Activated naive CD8-positive, alpha-beta T cell treated with anti-CD3 and anti-CD28 coated beads, Interleukin-2, amount 10 ng/mL, durations not matched to agents 7 days and 5 days (primary cell): ENCODE results near the gene LAGE3. TPM values are rescaled to one million over a fixed set of nuclear protein-coding genes. Genes with fewer than 3 reads are reported as not detected.

ENCODE experiments used
- ATAC-seq: fragments of 150-1000 bp; cut with Tn5 transposase; one replicate; pipeline ENCODE4 v1.10.0; 2021; ENCODE audit warnings: low read depth, moderate library complexity
- POLR2A ChIA-PET: fragments of 350-600 bp; sonication (Branson Sonifier 250); formaldehyde crosslinking; loops from one replicate; lab custom pipeline; 2021; ENCODE audit warnings: antibody characterized with exemption; lab: Charles Lee
- DNase-seq: peaks from one replicate; pipeline ENCODE4 v3.0.0; 2021
- H3K27ac Mint-ChIP-seq: one replicate; pipeline ENCODE4 v1.8.0; 2022; ENCODE audit warnings: mild to moderate bottlenecking, mixed read lengths
- H3K27me3 Mint-ChIP-seq: one replicate; pipeline ENCODE4 v1.8.0; 2022; ENCODE audit warnings: mild to moderate bottlenecking, moderate library complexity, mixed read lengths
- H3K36me3 Mint-ChIP-seq: one replicate; pipeline ENCODE4 v1.8.0; 2021; ENCODE audit warnings: mild to moderate bottlenecking, mixed read lengths
- H3K4me1 Mint-ChIP-seq: one replicate; pipeline ENCODE4 v1.8.0; 2021; ENCODE audit warnings: mixed read lengths
- H3K4me3 Mint-ChIP-seq: one replicate; pipeline ENCODE4 v1.8.0; 2022; ENCODE audit warnings: mild to moderate bottlenecking, moderate library complexity, mixed read lengths
- H3K9me3 Mint-ChIP-seq: one replicate; pipeline ENCODE4 v1.8.0; 2021; ENCODE audit warnings: mixed read lengths
- total RNA-seq, 2 experiments: library from RNA; stranded (reverse); gene quantifications; one replicate each; pipeline ENCODE4 v1.2.3, GENCODE V29; 2021

The LAGE3 gene
- total RNA-seq, 2 experiments from 2014 or later, result 32.2 to 34.8 TPM

DNA sequence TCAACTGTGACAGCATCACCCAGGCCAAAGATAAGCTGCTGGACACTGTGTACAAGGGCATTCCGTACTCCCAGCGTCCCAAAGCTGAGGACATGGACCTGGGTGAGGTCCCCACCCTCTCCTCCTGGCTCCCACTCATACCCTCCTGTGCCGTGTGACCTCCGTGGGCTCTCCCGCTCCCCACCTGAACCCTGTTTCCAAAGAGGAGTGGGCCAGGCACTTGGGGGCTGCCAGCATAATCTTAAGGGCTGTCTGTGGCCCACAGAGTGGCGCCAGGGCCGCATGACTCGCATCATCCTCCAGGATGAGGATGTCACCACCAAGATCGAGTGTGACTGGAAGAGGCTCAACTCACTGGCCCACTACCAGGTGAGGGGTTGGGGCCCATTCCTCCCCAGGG is 10.0 kb downstream of the LAGE3 start:
- POLR2A ChIA-PET, result no interaction called here
- no peak for ATAC-seq
- Mint-ChIP-seq H3K27me3 (no peaks in the 10 kb centered on the region), H3K4me1 (no peaks in the 10 kb centered on the region), H3K27ac (no peak overlapping the region), H3K9me3 (no peaks in the 10 kb centered on the region), H3K4me3 (no peak overlapping the region), H3K36me3 (no peaks in the 10 kb centered on the region)
- no peak for DNase-seq

DNA sequence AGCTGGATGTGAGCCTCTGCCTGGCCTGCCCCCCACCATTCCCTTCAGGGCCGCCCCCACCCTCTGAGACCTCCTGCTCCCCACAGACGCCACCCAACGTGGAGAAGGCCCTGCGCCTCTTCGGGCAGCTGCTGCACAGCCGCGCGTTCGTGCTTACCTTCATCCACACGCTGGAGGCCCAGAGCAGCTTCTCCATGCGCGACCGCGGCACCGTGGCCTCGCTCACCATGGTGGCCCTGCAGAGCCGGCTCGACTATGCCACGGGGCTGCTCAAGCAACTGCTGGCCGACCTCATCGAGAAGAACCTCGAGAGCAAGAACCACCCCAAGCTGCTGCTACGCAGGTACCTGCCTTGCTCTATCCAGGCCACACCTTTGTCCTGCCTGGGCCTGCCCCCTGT is 10.9 kb downstream of the LAGE3 start:
- Mint-ChIP-seq H3K9me3 (no peaks in the 10 kb centered on the region), H3K27me3 (no peaks in the 10 kb centered on the region), H3K4me1 (no peaks in the 10 kb centered on the region), H3K4me3 (no peak overlapping the region), H3K27ac (no peak overlapping the region), H3K36me3 (no peaks in the 10 kb centered on the region)
- POLR2A ChIA-PET, result no interaction called here
- ATAC-seq, result no peak
- DNase-seq, result no peak

DNA sequence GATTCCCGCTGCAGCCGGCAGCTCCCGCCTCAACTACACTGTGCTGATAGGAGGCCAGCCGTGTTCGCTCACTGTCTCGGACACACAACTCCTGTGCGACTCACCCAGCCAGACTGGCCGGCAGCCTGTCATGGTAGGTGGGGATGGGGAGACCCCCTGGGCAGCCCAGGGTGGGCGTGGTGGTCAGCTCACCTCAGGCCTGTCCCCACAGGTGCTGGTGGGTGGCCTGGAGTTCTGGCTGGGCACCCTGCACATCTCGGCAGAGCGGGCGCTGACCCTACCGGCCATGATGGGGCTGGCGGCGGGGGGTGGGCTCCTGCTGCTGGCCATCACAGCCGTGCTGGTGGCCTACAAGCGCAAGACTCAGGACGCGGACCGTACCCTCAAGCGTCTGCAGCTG is 11.5 kb downstream of the LAGE3 start:
- Mint-ChIP-seq H3K9me3 (no peaks in the 10 kb centered on the region), H3K4me3 (no peak overlapping the region), H3K4me1 (no peaks in the 10 kb centered on the region), H3K36me3 (no peaks in the 10 kb centered on the region), H3K27me3 (no peaks in the 10 kb centered on the region), H3K27ac (no peak overlapping the region)
- POLR2A ChIA-PET, result no interaction called here
- ATAC-seq (no peak), DNase-seq (no peak)

DNA sequence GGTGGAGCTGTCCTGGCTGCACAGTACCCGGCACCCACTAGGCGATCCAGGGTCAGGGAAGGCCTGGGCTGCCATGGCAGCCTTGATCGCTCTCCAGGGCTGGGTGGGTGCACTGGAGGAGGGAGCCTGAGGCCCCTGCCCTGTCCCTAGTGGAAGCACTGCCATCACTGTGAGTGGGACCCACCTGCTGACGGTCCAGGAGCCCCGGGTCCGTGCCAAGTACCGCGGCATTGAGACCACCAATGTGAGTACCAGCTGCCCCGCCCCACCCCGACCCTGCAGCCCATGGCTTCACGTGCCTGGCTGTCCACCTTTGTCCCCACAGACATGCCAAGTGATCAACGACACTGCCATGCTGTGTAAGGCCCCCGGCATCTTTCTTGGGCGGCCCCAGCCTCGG is 12.2 kb downstream of the LAGE3 start:
- Mint-ChIP-seq H3K27me3 (no peaks in the 10 kb centered on the region), H3K4me1 (no peaks in the 10 kb centered on the region), H3K36me3 (no peaks in the 10 kb centered on the region), H3K9me3 (no peaks in the 10 kb centered on the region), H3K27ac (no peak overlapping the region), H3K4me3 (no peak overlapping the region)
- POLR2A ChIA-PET, result no interaction called here
- ATAC-seq (no peak), DNase-seq (no peak)

DNA sequence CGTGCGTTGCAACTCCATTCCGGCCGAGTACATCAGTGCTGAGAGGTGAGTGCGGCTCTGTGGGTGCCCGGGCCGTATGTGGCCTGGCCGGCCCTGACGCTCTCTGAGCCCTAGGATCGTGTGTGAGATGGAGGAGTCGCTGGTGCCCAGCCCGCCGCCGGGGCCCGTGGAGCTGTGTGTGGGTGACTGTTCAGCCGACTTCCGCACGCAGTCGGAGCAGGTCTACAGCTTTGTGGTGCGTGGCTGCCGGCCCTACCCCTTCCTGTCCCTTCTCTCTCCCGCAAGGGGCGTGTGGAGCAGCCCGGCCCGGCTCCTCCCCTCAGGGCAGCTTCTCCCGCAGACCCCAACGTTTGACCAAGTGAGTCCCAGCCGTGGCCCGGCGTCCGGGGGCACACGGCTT is 13.0 kb downstream of the LAGE3 start:
- H3K27me3 Mint-ChIP-seq, result no peaks in the 10 kb centered on the region
- POLR2A ChIA-PET, result no interaction called here
- H3K27ac Mint-ChIP-seq, result no peak overlapping the region
- ATAC-seq, result no peak
- H3K4me1 Mint-ChIP-seq, result peaks cover 4% of the 10 kb centered on the region
- no peak overlapping the region for H3K4me3 Mint-ChIP-seq
- DNase-seq, result no peak
- H3K36me3 Mint-ChIP-seq, result no peaks in the 10 kb centered on the region
- no peaks in the 10 kb centered on the region for H3K9me3 Mint-ChIP-seq

DNA sequence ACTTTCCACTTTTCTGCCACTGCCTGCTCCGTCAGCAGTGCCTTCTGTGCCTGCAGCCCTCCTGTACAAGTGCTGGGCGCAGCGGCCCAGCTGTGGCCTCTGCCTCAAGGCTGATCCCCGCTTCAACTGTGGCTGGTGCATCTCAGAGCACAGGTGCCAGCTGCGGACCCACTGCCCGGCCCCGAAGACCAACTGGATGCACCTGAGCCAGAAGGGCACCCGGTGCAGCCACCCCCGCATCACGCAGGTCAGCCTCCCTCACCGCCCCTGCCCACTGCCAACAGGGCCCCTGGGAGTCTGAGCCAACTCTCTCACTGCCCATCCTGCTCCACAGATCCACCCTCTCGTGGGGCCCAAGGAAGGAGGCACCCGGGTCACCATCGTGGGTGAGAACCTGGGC is 13.5 kb downstream of the LAGE3 start:
- POLR2A ChIA-PET, result no interaction called here
- H3K36me3 Mint-ChIP-seq, result no peaks in the 10 kb centered on the region
- H3K4me3 Mint-ChIP-seq, result no peak overlapping the region
- ATAC-seq, result no peak
- no peak for DNase-seq
- H3K4me1 Mint-ChIP-seq, result peaks cover 5% of the 10 kb centered on the region
- no peaks in the 10 kb centered on the region for H3K9me3 Mint-ChIP-seq
- H3K27ac Mint-ChIP-seq, result no peak overlapping the region
- no peaks in the 10 kb centered on the region for H3K27me3 Mint-ChIP-seq

- no peaks in the 10 kb centered on the region for H3K9me3 Mint-ChIP-seq
- POLR2A ChIA-PET, result interaction anchor here (0.5 kb wide), 1 partner anchor 37 kb away, joined by 5 read pairs; no protein-coding TSS in a partner anchor
- ATAC-seq (no peak), DNase-seq (no peak)
- H3K27ac Mint-ChIP-seq, result no peak overlapping the region
- no peak overlapping the region for H3K4me3 Mint-ChIP-seq
- H3K36me3 Mint-ChIP-seq, result no peaks in the 10 kb centered on the region
- no peaks in the 10 kb centered on the region for H3K27me3 Mint-ChIP-seq
- H3K4me1 Mint-ChIP-seq, result peaks cover 5% of the 10 kb centered on the region
Observed at GRCh38 chrX:154464806-154465365, 14.2 kb downstream of the LAGE3 start.

GRCh38 chrX:154463611-154464220 is 15.4 kb downstream of the LAGE3 start:
- H3K27me3 Mint-ChIP-seq, result no peaks in the 10 kb centered on the region
- no peaks in the 10 kb centered on the region for H3K9me3 Mint-ChIP-seq
- peaks cover 5% of the 10 kb centered on the region for H3K4me1 Mint-ChIP-seq
- POLR2A ChIA-PET, result no interaction called here
- no peak overlapping the region for H3K4me3 Mint-ChIP-seq
- DNase-seq (no peak), ATAC-seq (no peak)
- no peaks in the 10 kb centered on the region for H3K36me3 Mint-ChIP-seq
- H3K27ac Mint-ChIP-seq, result no peak overlapping the region

DNA sequence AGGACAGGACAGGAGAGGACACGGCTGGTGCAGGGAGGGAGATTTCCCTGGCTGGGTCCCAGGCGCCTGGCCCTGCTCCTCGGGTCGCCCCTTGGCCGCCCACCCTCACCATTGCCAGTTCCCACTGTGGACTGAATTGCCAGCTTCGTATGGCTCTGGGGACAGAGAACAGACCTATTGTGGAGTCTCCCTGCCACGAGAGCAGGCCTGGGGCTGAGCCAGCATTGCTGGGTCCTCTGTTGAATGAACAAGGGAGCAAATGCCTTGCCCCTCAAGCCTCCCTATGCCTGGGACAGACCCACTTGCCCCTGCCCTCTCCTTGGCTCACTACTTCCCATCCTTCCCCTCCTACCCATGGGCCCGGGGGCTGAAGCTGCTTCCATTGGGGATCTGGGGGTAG is 16.7 kb downstream of the LAGE3 start:
- no peaks in the 10 kb centered on the region for H3K9me3 Mint-ChIP-seq
- DNase-seq, result no peak
- H3K4me1 Mint-ChIP-seq, result peaks cover 6% of the 10 kb centered on the region
- POLR2A ChIA-PET, result interaction anchor here (0.6 to 0.9 kb wide), 2 partner anchors 24 to 448 kb away, joined by 3 read pairs; partner anchors contain the start of gene UBL4A
- no peak overlapping the region for H3K27ac Mint-ChIP-seq
- no peak for ATAC-seq
- no peaks in the 10 kb centered on the region for H3K27me3 Mint-ChIP-seq
- H3K4me3 Mint-ChIP-seq, result no peak overlapping the region
- H3K36me3 Mint-ChIP-seq, result no peaks in the 10 kb centered on the region

- Mint-ChIP-seq H3K9me3 (no peaks in the 10 kb centered on the region), H3K4me1 (peaks cover 8% of the 10 kb centered on the region), H3K36me3 (no peaks in the 10 kb centered on the region), H3K27me3 (no peaks in the 10 kb centered on the region), H3K27ac (no peak overlapping the region), H3K4me3 (peak overlapping the region; percentile 40)
- DNase-seq (no peak), ATAC-seq (no peak)
- POLR2A ChIA-PET, result interaction anchor here (0.7 to 2.7 kb wide), 2 partner anchors 19 to 30 kb away, joined by 3 to 10 read pairs; partner anchors contain the start of gene SLC10A3
Observed at GRCh38 chrX:154460326-154460725, 18.8 kb downstream of the LAGE3 start.

DNA sequence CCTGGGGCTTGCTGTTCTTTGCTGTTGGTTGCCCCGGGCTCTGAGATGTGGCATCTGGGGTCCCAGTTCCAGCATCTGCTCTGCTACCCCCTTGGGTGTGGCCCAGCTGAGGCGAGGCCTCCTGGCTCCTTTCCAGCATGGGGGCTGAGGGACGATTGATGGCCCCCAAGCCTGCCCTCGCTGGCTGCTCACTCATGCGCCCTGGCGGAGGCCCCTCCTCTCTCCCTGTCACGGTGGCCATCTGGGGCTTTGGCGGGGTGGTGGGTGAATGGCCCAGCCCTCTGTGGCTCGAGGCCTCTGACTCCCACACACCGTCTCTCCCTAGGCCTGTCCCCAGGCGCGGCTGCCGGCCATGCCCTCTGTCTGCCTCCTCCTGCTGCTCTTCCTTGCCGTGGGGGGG is 19.2 kb downstream of the LAGE3 start:
- peaks cover 8% of the 10 kb centered on the region for H3K4me1 Mint-ChIP-seq
- H3K27me3 Mint-ChIP-seq, result no peaks in the 10 kb centered on the region
- DNase-seq (no peak), ATAC-seq (no peak)
- POLR2A ChIA-PET, result interaction anchor here (0.7 to 2.9 kb wide), 4 partner anchors 17 to 61 kb away, joined by 3 to 18 read pairs (median 8); partner anchors contain the start of genes RPL10 and SLC10A3
- H3K4me3 Mint-ChIP-seq, result peak overlapping the region; percentile 87
- H3K9me3 Mint-ChIP-seq, result no peaks in the 10 kb centered on the region
- H3K36me3 Mint-ChIP-seq, result no peaks in the 10 kb centered on the region
- H3K27ac Mint-ChIP-seq, result no peak overlapping the region

DNA sequence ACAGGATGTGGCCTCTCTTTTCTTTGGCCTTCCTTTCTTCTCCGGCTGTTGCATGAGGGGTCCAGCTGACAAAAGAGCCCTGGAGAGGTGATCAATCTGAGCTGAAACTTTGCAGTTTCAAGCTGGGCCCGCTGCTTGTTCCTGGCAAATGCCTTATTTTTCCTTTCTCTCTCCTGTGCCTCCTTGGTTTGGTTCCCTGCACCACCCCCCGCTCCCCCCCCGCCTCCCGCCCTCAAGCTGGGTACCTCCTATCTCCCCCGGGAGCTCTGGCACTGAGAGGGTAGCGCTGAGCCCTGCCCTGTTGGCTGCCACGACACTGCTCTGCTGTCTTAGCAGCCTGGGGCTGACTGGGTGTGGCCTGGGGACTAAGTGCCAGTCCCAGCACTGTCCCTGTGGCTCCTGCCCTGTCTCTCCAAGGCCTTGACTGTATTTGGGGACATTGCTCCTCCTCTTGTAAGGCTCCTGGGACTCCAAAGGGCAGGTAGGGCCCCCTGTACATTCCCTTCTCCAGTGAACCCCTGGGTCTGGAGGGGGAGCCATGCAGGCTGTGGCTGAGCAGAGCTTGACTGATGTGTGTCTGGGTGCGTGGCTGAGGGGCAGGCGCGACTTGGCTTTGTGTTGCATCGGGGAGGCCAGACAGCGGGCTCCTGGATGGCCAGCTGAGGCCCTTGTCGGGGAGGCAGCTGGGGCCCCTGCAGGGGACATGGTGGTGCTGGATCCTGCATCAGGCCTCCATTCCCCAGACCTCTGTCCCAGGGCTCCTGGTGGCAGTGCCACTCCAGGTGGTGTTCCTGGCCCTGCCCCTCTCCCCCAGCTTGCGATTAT is 19.9 kb downstream of the LAGE3 start:
- POLR2A ChIA-PET, result interaction anchor here (0.8 to 2.9 kb wide), 8 partner anchors 14 to 68 kb away, joined by 3 to 18 read pairs (median 4); partner anchors contain the start of genes ATP6AP1, RPL10, SLC10A3 and UBL4A

DNA sequence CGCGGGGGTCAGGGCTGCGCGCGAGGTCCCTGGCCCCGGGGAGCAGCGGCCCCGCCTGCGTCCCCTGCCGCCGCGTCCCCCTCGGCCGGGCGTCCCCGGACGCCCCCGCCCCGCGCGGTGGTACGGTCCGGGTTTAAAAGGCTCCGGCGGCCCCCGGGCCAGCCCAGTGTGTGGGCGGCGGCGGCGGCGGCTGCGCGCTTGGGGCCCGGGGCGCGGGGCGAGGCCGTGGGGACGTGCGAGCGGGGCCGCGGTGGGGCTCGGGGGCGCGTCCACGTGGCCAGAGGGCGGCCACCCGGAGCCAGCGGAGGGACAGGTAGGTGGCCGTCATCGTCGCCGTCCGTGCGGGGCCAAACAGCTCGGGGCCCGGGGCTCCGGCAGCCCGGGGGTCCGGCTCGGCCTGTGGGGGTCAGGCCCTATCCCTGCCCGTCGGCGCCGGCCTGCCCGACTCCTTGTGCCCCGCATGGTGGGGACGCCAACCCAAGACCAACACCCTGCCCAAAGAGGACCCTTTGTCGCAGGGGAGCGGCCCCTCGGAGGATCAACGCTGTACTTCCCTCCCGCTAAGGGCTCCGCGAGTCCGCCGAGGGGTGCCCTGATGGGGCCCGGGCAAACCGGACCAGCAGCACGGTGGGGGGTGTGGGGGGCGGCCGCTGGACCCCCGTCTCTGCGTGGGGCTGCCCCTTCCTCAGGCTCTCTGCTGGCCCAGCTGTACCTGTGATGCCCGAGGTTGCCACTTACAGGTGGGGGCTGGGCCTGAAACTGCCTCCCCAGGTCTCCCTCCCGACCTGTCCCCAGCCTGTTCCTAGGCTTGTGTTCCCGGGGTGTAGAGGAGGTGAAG is 20.7 kb downstream of the LAGE3 start, which contains the start of gene PLXNA3:
Gene PLXNA3 (plus strand): TSS at position 166 of the 838 bp plus-strand sequence. CDS start 1,903 bp downstream, outside the sequence.
- DNase-seq (peak; percentile 83), ATAC-seq (peak; percentile 71)
- H3K36me3 Mint-ChIP-seq, result peaks cover 3% of the 10 kb centered on the region
- H3K27ac Mint-ChIP-seq, result peak within 1 kb of the TSS; percentile 98
- POLR2A ChIA-PET, result interaction anchor here (0.8 to 2.9 kb wide), 8 partner anchors 13 to 69 kb away, joined by 3 to 18 read pairs (median 4); partner anchors contain the start of genes ATP6AP1, RPL10, SLC10A3 and TAFAZZIN
- no peaks in the 10 kb centered on the region for H3K9me3 Mint-ChIP-seq
- no peaks in the 10 kb centered on the region for H3K27me3 Mint-ChIP-seq
- H3K4me3 Mint-ChIP-seq, result peak within 1 kb of the TSS; percentile 98
- peaks cover 8% of the 10 kb centered on the region for H3K4me1 Mint-ChIP-seq

More for the DNA sequence above, 19.9 kb downstream of the LAGE3 start:
- peak overlapping the region; percentile 87 for H3K4me3 Mint-ChIP-seq
- H3K4me1 Mint-ChIP-seq, result peaks cover 8% of the 10 kb centered on the region
- H3K36me3 Mint-ChIP-seq, result peaks cover 3% of the 10 kb centered on the region
- H3K27ac Mint-ChIP-seq, result peak overlapping the region; percentile 71
- H3K9me3 Mint-ChIP-seq, result no peaks in the 10 kb centered on the region
- ATAC-seq, result peak; percentile 55
- H3K27me3 Mint-ChIP-seq, result no peaks in the 10 kb centered on the region
- DNase-seq, result no peak
